PC-3 (cell line): ENCODE results near the gene ZMAT3.

ENCODE experiments used
- EZH2 ChIP-seq: fragments of 300-600 bp; sonication (generic); IDR thresholded peaks from one replicate; pipeline ENCODE4 v1.6.1; 2017; ENCODE audit warnings: antibody characterized with exemption, mild to moderate bottlenecking, low read length; ENCODE audit not compliant: unreplicated experiment
- EZH2phosphoT487 ChIP-seq: fragments of 300-600 bp; sonication (generic); IDR thresholded peaks from 2 replicates; pipeline ENCODE4 v1.6.1; 2018; ENCODE audit warnings: mild to moderate bottlenecking, antibody characterized with exemption, low read length, borderline replicate concordance
- TF ChIP-seq, protein P1 (sequence below): fragments of 300-600 bp; sonication (generic); conservative IDR thresholded peaks from 2 replicates; pipeline ENCODE4 v1.5.1; 2017; ENCODE audit warnings: antibody characterized with exemption, low read depth, mild to moderate bottlenecking, low read length

DNA sequence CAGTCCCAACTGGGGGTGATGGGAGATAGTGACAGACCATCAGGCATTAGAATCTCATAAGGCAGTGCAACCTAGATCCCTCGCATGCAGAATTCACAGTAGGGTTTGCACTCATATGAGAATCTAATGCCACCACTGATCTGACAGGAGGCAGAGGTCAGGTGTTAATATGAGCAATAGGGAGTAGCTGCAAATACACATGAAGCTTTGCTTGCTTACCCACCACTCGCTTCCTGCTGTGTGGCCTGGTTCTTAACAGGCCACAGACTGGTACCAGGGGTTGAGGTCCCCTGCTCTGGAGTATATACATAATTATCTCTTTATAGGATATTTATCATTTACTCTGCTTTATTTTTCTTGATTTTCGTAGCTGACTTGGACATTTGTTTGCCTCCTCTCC, 36.0 kb upstream of the ZMAT3 start:
- TF ChIP-seq, protein P1, sequence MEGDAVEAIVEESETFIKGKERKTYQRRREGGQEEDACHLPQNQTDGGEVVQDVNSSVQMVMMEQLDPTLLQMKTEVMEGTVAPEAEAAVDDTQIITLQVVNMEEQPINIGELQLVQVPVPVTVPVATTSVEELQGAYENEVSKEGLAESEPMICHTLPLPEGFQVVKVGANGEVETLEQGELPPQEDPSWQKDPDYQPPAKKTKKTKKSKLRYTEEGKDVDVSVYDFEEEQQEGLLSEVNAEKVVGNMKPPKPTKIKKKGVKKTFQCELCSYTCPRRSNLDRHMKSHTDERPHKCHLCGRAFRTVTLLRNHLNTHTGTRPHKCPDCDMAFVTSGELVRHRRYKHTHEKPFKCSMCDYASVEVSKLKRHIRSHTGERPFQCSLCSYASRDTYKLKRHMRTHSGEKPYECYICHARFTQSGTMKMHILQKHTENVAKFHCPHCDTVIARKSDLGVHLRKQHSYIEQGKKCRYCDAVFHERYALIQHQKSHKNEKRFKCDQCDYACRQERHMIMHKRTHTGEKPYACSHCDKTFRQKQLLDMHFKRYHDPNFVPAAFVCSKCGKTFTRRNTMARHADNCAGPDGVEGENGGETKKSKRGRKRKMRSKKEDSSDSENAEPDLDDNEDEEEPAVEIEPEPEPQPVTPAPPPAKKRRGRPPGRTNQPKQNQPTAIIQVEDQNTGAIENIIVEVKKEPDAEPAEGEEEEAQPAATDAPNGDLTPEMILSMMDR, result no peak
- TF ChIP-seq EZH2, result no peak
- TF ChIP-seq EZH2phosphoT487, result no peak
